HG02981 (cell line): ENCODE data around the gene CMTM4.
"Not testable (repeated sequence)": the region's sequence is repeated elsewhere in the genome, so short reads cannot be mapped to it uniquely, and the experiment has no call there.

Experiments
- ATAC-seq: cut with Tn5 transposase; IDR thresholded peaks from one replicate; pipeline ENCODE4 v1.9.1; 2021; ENCODE audit warnings: mild to moderate bottlenecking, moderate library complexity; ENCODE audit not compliant: unreplicated experiment

Gene CMTM4

GRCh38 chr16:66676599-66676998 is 19.9 kb downstream of the CMTM4 start:
- no peak for ATAC-seq

- ATAC-seq: no peak
Measured at GRCh38 chr16:66673691-66674090, 22.9 kb downstream of the CMTM4 start.

GRCh38 chr16:66670691-66671388 is 25.7 kb downstream of the CMTM4 start:
- no peak for ATAC-seq

- no peak for ATAC-seq
Measured at GRCh38 chr16:66668777-66669444, 27.6 kb downstream of the CMTM4 start.

- no peak for ATAC-seq
Measured at GRCh38 chr16:66667944-66668343, 28.6 kb downstream of the CMTM4 start.

DNA sequence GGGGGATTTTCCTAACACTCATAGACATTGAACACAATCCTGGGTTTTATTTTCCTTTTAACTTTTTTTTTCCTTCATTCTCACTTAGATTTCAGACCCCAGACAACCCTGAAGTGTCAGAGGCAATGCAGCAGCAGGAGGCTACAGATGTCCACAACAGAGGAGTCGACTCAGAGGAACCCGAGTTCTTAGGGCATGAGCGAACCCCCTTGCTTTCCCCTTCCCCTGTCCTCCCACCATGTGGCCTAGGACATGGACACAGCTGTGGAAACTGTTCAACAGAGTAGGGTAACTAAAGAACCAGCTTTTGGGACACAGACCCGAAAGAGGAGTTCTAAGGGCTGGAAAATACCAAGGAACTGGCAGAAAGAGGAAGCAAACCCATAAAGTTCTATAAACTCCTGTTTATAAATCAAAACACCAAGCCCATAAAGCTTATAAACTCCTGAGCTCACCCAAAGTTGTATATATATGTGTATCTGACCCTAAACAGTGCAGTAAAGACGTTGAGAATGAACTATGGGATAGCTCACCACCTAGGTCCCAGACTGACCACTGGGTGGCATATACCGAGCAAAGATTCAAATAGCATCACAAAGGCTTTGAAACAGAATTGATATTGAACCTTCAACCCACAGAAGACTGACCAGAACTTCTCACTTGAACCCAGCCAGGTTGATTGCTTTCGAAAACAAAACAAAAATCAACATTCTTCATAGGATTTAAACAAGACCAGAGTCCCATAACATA is 33.9 kb downstream of the CMTM4 start:
- no peak for ATAC-seq

- ATAC-seq: not testable (repeated sequence)
Measured at GRCh38 chr16:66661671-66662346, 34.7 kb downstream of the CMTM4 start.

GRCh38 chr16:66661210-66661560 is 35.4 kb downstream of the CMTM4 start:
- no peak for ATAC-seq

GRCh38 chr16:66660422-66661209 is 35.9 kb downstream of the CMTM4 start:
- no peak for ATAC-seq

GRCh38 chr16:66658860-66659190 is 37.7 kb downstream of the CMTM4 start:
- ATAC-seq: no peak

GRCh38 chr16:66658143-66658859 is 38.2 kb downstream of the CMTM4 start:
- ATAC-seq: no peak

GRCh38 chr16:66656547-66656946 is 40.0 kb downstream of the CMTM4 start:
- ATAC-seq: no peak

DNA sequence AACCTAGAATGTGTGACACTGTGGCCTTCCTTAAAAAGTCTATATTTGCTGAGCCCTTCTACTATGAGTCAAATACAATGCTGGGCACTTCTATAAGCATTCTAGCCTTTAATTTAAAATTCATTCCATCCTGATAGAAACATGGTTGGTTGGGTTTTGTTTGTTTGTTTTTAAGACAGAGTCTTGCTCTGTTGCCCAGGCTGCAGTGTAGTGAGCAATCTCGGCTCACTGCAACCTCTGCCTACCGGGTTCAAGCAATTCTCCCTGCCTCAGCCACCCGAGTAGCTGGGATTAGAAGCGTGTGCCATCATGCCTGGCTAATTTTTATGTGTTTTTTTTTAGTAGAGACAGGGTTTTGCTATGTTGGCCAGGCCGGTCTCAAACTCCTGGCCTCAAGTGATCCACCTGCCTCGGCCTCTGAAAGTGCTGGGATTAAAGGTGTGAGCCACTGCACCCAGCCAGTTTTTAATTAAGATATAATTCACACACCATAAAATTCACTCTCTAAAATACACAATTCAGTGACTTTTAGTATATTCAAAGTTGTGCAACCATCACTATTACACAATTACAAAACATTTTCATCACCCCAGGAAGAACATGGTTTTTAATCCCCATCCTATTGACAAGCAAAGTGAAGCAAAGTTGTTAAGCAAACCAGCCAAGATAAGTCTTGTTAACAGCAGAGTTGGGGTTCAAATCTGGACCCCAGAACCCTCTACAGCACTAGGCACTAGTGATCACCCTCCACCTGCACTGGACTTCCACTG is 42.8 kb downstream of the CMTM4 start:
- ATAC-seq: no peak

DNA sequence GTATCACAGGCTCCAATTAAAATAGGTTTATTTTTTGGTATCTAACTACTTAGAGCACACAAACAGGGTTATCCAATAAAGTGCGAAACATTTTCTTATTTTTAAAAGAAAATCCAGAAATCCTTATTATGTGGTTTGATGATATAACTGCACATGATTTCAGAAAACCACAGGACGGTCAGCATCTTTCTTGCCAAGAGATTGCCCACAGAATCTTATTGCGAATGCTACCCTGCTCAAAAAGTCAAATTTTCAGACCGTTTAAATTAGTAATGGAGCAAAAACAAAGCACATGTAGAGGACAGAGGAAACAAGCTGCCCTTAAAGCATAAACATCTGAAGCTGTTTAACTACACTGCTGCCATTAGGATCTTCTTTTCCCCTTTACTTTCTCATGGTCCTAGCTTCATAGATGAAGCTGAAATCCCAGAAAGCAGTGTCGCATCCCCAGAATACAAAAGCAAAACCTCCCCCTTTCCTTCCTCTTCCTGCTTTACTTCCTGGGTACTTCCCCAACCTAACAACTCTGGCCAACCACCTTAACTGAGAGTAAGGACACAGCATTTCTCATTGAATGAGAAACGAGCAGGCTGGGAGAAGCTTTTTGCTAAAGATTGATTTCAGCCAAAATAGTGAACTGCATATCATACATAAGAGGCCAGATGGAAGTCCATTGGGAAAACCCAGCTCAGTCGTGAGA is 43.7 kb downstream of the CMTM4 start:
- no peak for ATAC-seq

GRCh38 chr16:66651965-66652364 is 44.6 kb downstream of the CMTM4 start:
- no peak for ATAC-seq

GRCh38 chr16:66651474-66651765 is 45.1 kb downstream of the CMTM4 start:
- no peak for ATAC-seq

DNA sequence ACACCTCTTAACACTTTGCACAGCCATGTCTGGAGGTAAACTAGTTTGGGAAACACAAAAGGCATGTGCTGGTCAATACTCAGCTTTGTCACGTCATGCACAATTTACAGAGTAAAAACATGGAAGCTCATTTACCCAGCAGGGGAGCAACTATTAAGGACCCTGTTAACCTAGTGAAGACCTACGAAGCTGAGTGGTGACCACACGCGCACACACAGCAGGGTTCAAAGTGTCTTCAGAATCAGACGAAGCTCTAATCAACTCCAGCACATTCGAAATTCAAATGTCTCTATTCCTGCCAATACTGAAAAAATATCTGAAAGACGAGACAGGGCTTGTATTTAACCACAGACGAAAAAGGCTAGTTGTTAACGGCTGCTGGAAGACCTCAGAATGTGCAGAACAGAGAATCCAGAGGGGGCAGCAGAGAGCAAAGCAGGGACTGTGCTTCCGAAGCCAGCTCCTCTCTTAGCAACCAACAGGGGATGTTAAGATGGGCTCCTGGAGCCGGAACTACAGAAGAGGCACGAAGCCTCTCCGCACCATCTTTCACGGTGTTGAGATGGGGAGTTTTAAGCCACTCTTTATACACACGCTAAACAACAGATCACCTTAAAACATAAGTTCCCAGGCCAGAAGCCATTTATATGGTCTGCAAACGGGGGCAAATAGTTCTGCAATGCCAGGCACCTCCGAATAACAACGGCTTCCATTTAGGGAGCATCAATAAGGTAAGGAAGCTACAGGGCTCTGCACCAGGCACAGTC is 45.7 kb downstream of the CMTM4 start:
- ATAC-seq: peak; percentile 83

GRCh38 chr16:66649636-66650205 is 46.8 kb downstream of the CMTM4 start:
- ATAC-seq: no peak
